Cardiac septum (tissue), 1 donor: Measurements from ENCODE around the gene CXorf51B. TPM values are rescaled to one million over a fixed set of nuclear protein-coding genes. Genes with fewer than 3 reads are reported as not detected.
"Not testable (repeated sequence)": the region's sequence is repeated elsewhere in the genome, so short reads cannot be mapped to it uniquely, and the experiment has no call there.

Experiments
- DNase-seq: peaks from one replicate; pipeline ENCODE4 v3.0.0-alpha.2; 2020; ENCODE audit warnings: low spot score
- intact Hi-C: fragments of 100-400 bp; cut with DNase I; formaldehyde crosslinking; loops from one replicate; pipeline ENCODE4 v1.14.0; 2022
- long read RNA-seq: library from polyadenylated mRNA; unstranded; transcript quantifications from one replicate; pipeline ENCODE4 v2.0.0, GENCODE V29; 2021
- total RNA-seq: library from RNA; stranded (reverse); fragmentation: NEBNext Ultra II Directional; extraction: Animal tissue kit (Norgen Biotek cat#: 25700); gene quantifications from one replicate; pipeline ENCODE4 v1.2.1, GENCODE V29; 2021
- donor health status: DM: no; HTN: no; CAD: no.

CXorf51B gene
- not detected for total RNA-seq
- long read RNA-seq, result 0 reads

DNA sequence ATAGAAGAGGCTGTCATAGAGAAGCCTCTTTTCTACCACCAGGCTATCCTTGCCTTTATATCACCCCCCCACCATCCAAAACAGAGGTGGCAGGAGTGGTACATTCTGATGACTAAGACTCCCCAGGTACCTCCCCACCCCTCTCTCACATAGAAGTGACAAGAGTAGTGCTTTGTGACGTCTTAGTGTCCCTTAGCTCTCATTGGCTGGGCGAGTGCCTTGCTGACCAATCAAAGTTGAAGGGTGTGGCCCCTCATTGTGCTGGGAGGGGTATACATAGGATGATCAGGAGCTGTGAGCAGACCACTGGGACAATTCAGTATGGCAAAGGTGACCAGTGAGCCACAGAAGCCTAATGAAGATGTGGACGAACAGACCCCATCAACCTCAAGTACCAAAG, at the start of gene CXorf51B:
Gene CXorf51B, plus strand, starts transcription at position 301 of the 400 bp plus-strand sequence. Its CDS starts 21 bp downstream, at position 322.
- intact Hi-C loops, DNase-seq: not testable (repeated sequence)

DNA sequence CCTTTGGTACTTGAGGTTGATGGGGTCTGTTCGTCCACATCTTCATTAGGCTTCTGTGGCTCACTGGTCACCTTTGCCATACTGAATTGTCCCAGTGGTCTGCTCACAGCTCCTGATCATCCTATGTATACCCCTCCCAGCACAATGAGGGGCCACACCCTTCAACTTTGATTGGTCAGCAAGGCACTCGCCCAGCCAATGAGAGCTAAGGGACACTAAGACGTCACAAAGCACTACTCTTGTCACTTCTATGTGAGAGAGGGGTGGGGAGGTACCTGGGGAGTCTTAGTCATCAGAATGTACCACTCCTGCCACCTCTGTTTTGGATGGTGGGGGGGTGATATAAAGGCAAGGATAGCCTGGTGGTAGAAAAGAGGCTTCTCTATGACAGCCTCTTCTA, 5.1 kb downstream of the CXorf51B start, which contains the start of gene CXorf51A:
Gene CXorf51A, minus strand, starts transcription at position 101 of the 400 bp plus-strand sequence. Its CDS starts 21 bp downstream, at position 80.
- intact Hi-C loops, DNase-seq: not testable (repeated sequence)

DNA sequence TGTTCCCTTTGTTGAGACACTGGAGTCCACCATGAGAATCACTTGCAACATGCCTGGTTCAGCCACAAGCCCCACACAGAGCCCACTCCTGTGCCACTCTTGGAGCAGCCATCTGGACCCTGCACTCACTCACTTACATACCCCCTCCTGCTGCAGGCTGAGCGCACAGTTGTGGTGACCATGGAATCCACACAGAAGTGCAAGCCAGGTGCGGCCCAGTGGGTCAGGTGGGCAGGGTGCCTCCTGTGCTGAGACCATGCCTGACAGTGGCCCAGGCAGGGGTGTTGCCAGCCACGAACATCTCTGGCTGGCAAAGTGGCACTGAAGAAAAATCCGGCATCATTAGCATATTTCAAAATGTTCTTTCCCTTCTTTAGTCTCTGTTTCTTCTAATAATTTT, 22.4 kb downstream of the CXorf51B start:
- intact Hi-C loops, result no loop called here
- DNase-seq, result no peak

DNA sequence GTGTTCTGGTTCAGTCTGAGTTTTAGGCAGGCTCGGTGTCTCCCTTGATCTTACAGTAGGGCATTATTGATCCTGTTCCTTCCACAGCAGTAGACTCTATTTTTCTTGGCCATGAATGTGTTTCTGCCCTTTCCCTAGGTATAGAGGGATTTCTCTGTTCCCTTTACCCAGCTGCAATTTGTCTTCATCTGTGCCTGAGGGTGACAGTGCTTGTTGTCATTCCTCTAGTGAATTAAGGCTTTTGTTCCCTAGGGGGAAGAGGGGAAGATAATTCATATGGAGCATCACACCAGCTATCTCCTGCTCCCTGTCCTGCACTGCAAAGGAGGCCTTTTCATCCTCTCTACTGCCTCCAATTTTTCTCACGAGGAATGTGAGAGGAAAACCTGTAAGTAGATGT, 44.7 kb downstream of the CXorf51B start:
- intact Hi-C loops, result no loop called here
- no peak for DNase-seq

Other genes starting within 250 kb of the CXorf51B start
- gene CXorf51A, start 5.0 kb downstream of the CXorf51B start, total RNA-seq, result not detected